IMR-90 (cell line): ENCODE results near the gene ZFX. TPM values are rescaled to one million over a fixed set of nuclear protein-coding genes. Genes with fewer than 3 reads are reported as not detected.

Experiments
- ATAC-seq: fragments of 200-7000 bp; cut with Tn5 transposase; 2 replicates; pipeline ENCODE4 v1.9.1; 2020; ENCODE audit warnings: low read depth, mild to moderate bottlenecking, moderate library complexity
- BruUV-seq: library from RNA; stranded (reverse); fragments of 400-500 nt; replicated peaks from 2 replicates; lab custom pipeline; 2021; lab: Mats Ljungman, UMichigan
- CTCF ChIA-PET: fragments of 300-600 bp; formaldehyde crosslinking; extraction: SDS; loops from one replicate; lab custom pipeline; 2021; ENCODE audit warnings: antibody characterized with exemption; lab: Yijun Ruan, JAX
- POLR2A ChIA-PET: fragments of 300-600 bp; sonication (Branson Sonifier 250); formaldehyde crosslinking; loops from one replicate; lab custom pipeline; 2022; ENCODE audit warnings: antibody characterized with exemption; ENCODE audit not compliant: unreplicated experiment; lab: Charles Lee
- DNase-seq: peaks from one replicate; pipeline ENCODE4 v3.0.0; 2013
- H2AFZ ChIP-seq: replicated peaks from 2 replicates; pipeline ENCODE3; 2013; ENCODE audit warnings: low read length, mild to moderate bottlenecking; ENCODE audit not compliant: poor library complexity
- H2AK5ac ChIP-seq: 2 replicates; pipeline ENCODE4 v1.6.1; 2013; ENCODE audit warnings: low read depth, low read length, inconsistent platforms
- H2AK9ac ChIP-seq: replicated peaks from 2 replicates; pipeline ENCODE3; 2013; ENCODE audit warnings: mild to moderate bottlenecking, low read depth, low read length, moderate library complexity; ENCODE audit not compliant: poor library complexity
- H2BK120ac ChIP-seq: 2 replicates; pipeline ENCODE4 v1.6.1; 2013; ENCODE audit warnings: low read depth, low read length, inconsistent platforms
- H2BK15ac ChIP-seq: 3 replicates; pipeline ENCODE4 v1.6.1; 2013; ENCODE audit warnings: low read depth, low read length, inconsistent platforms
- H2BK20ac ChIP-seq: 2 replicates; pipeline ENCODE4 v1.6.1; 2013; ENCODE audit warnings: low read depth, mild to moderate bottlenecking, inconsistent platforms, low read length, moderate library complexity
- H2BK5ac ChIP-seq: 2 replicates; pipeline ENCODE4 v1.6.1; 2013; ENCODE audit warnings: mild to moderate bottlenecking, low read depth, low read length, inconsistent platforms; ENCODE audit not compliant: poor library complexity, severe bottlenecking
- H3K14ac ChIP-seq: replicated peaks from 2 replicates; pipeline ENCODE4 v1.6.1; 2013; ENCODE audit warnings: low read depth, low read length, inconsistent platforms
- H3K18ac ChIP-seq: 2 replicates; pipeline ENCODE4 v1.6.1; 2013; ENCODE audit warnings: low read depth, low read length, control low read depth
- H3K23ac ChIP-seq: 2 replicates; pipeline ENCODE4 v1.6.1; 2013; ENCODE audit warnings: low read depth, low read length, inconsistent platforms
- H3K27ac ChIP-seq: 2 replicates; pipeline ENCODE4 v1.5.1; 2013; ENCODE audit warnings: mild to moderate bottlenecking, control low read depth, low read length; ENCODE audit not compliant: insufficient read depth
- H3K27me3 ChIP-seq: 2 replicates; pipeline ENCODE4 v1.6.1; 2013; ENCODE audit warnings: low read length; ENCODE audit not compliant: control insufficient read depth, insufficient read depth
- H3K36me3 ChIP-seq: 2 replicates; pipeline ENCODE4 v1.6.1; 2013; ENCODE audit warnings: low read length, mixed read lengths; ENCODE audit not compliant: control insufficient read depth, insufficient read depth
- H3K4ac ChIP-seq: 2 replicates; pipeline ENCODE4 v1.6.1; 2013; ENCODE audit warnings: low read depth, low read length, inconsistent platforms
- H3K4me1 ChIP-seq: 2 replicates; pipeline ENCODE4 v1.6.1; 2013; ENCODE audit warnings: low read length, mixed read lengths; ENCODE audit not compliant: control insufficient read depth, insufficient read depth
- H3K4me2 ChIP-seq: 2 replicates; pipeline ENCODE4 v1.6.1; 2013; ENCODE audit warnings: low read depth, mild to moderate bottlenecking, control low read depth, low read length, moderate library complexity
- H3K4me3 ChIP-seq: 2 replicates; pipeline ENCODE4 v1.5.1; 2013; ENCODE audit warnings: low read depth, mild to moderate bottlenecking, control low read depth, low read length, moderate library complexity; ENCODE audit not compliant: insufficient read depth
- H3K56ac ChIP-seq: 2 replicates; pipeline ENCODE4 v1.6.1; 2013; ENCODE audit warnings: low read length, inconsistent platforms; ENCODE audit not compliant: insufficient read depth; ENCODE audit errors: extremely low read depth
- H3K79me1 ChIP-seq, 2 experiments: 2 replicates each; pipeline ENCODE4 v1.6.1; 2013; ENCODE audit warnings: low read length in 2 of 2, inconsistent platforms in 1 of 2, low read depth in 1 of 2
- H3K9ac ChIP-seq: 2 replicates; pipeline ENCODE4 v1.6.1; 2013; ENCODE audit warnings: low read depth, low read length, control low read depth
- H3K9me1 ChIP-seq: 2 replicates; pipeline ENCODE4 v1.6.1; 2013; ENCODE audit warnings: low read length, inconsistent platforms; ENCODE audit not compliant: insufficient read depth
- H3K9me3 ChIP-seq: 2 replicates; pipeline ENCODE4 v1.6.1; 2013; ENCODE audit warnings: low read length; ENCODE audit not compliant: control insufficient read depth, insufficient read depth
- H4K20me1 ChIP-seq: 2 replicates; pipeline ENCODE4 v1.6.1; 2013; ENCODE audit warnings: low read length, inconsistent platforms; ENCODE audit not compliant: insufficient read depth
- H4K5ac ChIP-seq: 2 replicates; pipeline ENCODE4 v1.6.1; 2013; ENCODE audit warnings: mild to moderate bottlenecking, low read depth, low read length, control low read depth
- H4K8ac ChIP-seq, 2 experiments: 2 replicates each; pipeline ENCODE4 v1.6.1; 2013; ENCODE audit warnings: low read depth in 2 of 2, low read length in 2 of 2, control low read depth in 1 of 2, inconsistent platforms in 1 of 2
- H4K91ac ChIP-seq: 2 replicates; pipeline ENCODE4 v1.6.1; 2013; ENCODE audit warnings: low read depth, low read length, inconsistent platforms; ENCODE audit not compliant: insufficient read depth
- BHLHE40 ChIP-seq: fragments of 150-350 bp; IDR thresholded peaks from 2 replicates; pipeline ENCODE4 v1.6.1; 2016; ENCODE audit warnings: mild to moderate bottlenecking, low read depth, low read length
- CEBPB ChIP-seq: IDR thresholded peaks from 2 replicates; pipeline ENCODE4 v1.6.1; 2012; ENCODE audit warnings: low read depth, low read length, improper control_type of control experiment
- CHD1 ChIP-seq: IDR thresholded peaks from 2 replicates; pipeline ENCODE4 v1.6.1; 2012; ENCODE audit warnings: low read depth, low read length, improper control_type of control experiment
- CTCF ChIP-seq: conservative IDR thresholded peaks from 2 replicates; pipeline ENCODE4 v1.5.1; 2012; ENCODE audit warnings: mild to moderate bottlenecking, low read depth, low read length, improper control_type of control experiment
- ELK1 ChIP-seq: fragments of 150-350 bp; IDR thresholded peaks from 2 replicates; pipeline ENCODE4 v1.6.1; 2016; ENCODE audit warnings: low read depth, mild to moderate bottlenecking, low read length, moderate library complexity, borderline replicate concordance
- FOS ChIP-seq: fragments of 150-350 bp; IDR thresholded peaks from 2 replicates; pipeline ENCODE4 v1.6.1; 2016; ENCODE audit warnings: low read depth, low read length
- MAFK ChIP-seq: IDR thresholded peaks from 2 replicates; pipeline ENCODE4 v1.6.1; 2012; ENCODE audit warnings: low read depth, low read length, improper control_type of control experiment
- MAZ ChIP-seq: IDR thresholded peaks from 2 replicates; pipeline ENCODE4 v1.6.1; 2012; ENCODE audit warnings: low read depth, mild to moderate bottlenecking, low read length, improper control_type of control experiment, moderate library complexity, borderline replicate concordance
- MXI1 ChIP-seq: IDR thresholded peaks from 2 replicates; pipeline ENCODE4 v1.6.1; 2012; ENCODE audit warnings: low read depth, mild to moderate bottlenecking, low read length, moderate library complexity, borderline replicate concordance
- NFE2L2 ChIP-seq: fragments of 150-350 bp; IDR thresholded peaks from 2 replicates; pipeline ENCODE4 v1.6.1; 2016; ENCODE audit warnings: low read depth, mild to moderate bottlenecking, low read length
- POLR2A ChIP-seq: IDR thresholded peaks from 2 replicates; pipeline ENCODE4 v1.6.1; 2012; ENCODE audit warnings: mild to moderate bottlenecking, low read depth, low read length
- RAD21 ChIP-seq: IDR thresholded peaks from 2 replicates; pipeline ENCODE4 v1.6.1; 2012; ENCODE audit warnings: low read length, improper control_type of control experiment
- RCOR1 ChIP-seq: IDR thresholded peaks from 2 replicates; pipeline ENCODE4 v1.6.1; 2012; ENCODE audit warnings: mild to moderate bottlenecking, low read length, improper control_type of control experiment; ENCODE audit not compliant: insufficient replicate concordance
- RFX5 ChIP-seq: IDR thresholded peaks from 2 replicates; pipeline ENCODE4 v1.8.0; 2012; ENCODE audit warnings: low read depth, mild to moderate bottlenecking, low read length, moderate library complexity
- SMC3 ChIP-seq: fragments of 150-350 bp; IDR thresholded peaks from 2 replicates; pipeline ENCODE4 v1.6.1; 2016; ENCODE audit warnings: low read depth, mild to moderate bottlenecking, antibody characterized with exemption, low read length, moderate library complexity
- USF2 ChIP-seq: fragments of 150-350 bp; IDR thresholded peaks from 2 replicates; pipeline ENCODE4 v1.6.1; 2017; ENCODE audit warnings: mild to moderate bottlenecking, antibody characterized with exemption, low read length, low read depth
- WGBS, 2 experiments: methylation state at CpG; one replicate each; pipeline versions ENCODE4 v1.1.5 to v1.1.7; 2013; ENCODE audit warnings: missing lambda C conversion rate in 2 of 2; ENCODE audit not compliant: insufficient read length in 1 of 2; ENCODE audit errors: extremely low coverage in 2 of 2; 5-methylcytosine and 5-hydroxymethylcytosine counted together
- dilution Hi-C: fragments of 300-500 bp; cut with HindIII; formaldehyde crosslinking; loops from one replicate; pipeline ENCODE4 v1.14.3; 2018; ENCODE audit warnings: low sequenced_read_pairs; ENCODE audit not compliant: unreplicated experiment
- in situ Hi-C: fragments of 300-500 bp; cut with MboI; formaldehyde crosslinking; loops from 3 replicates; pipeline ENCODE4 v1.14.3; 2019; ENCODE audit warnings: low sequenced_read_pairs, inconsistent platforms, mixed read lengths
- intact Hi-C: fragments of 100-400 bp; cut with micrococcal nuclease; formaldehyde crosslinking; loops from 2 replicates; pipeline ENCODE4 v1.10.0; 2022
- polyA plus RNA-seq, 3 experiments: library from polyadenylated mRNA; depleted of rRNA; stranded (reverse); fragments of >200 nt; gene quantifications; 2 replicates each; pipeline ENCODE4 v1.2.3, GENCODE V29; 2012; ENCODE audit warnings: low replicate concordance in 1 of 3
- total RNA-seq: library from RNA; depleted of rRNA; stranded (reverse); fragments of >200 nt; gene quantifications from 2 replicates; pipeline ENCODE4 v1.2.3, GENCODE V29; 2012

ZFX gene
- total and polyA plus RNA-seq, 2 of the 4 experiments (the other 2 are of a cell fraction), result 16.0 to 99.3 TPM

GRCh38 chrX:24229976-24230375 is 80.4 kb downstream of the ZFX start:
- DNase-seq, result no peak
- dilution Hi-C loops, result no loop called here
- Histone ChIP-seq H2BK5ac (no peak overlapping the region), H3K4me3 (no peak overlapping the region), H3K18ac (no peak overlapping the region), H3K9me1 (peaks cover 3% of the 10 kb centered on the region), H2BK120ac (no peak overlapping the region), H4K91ac (no peak overlapping the region), H2AFZ (no peak overlapping the region), H2AK5ac (no peak overlapping the region), H4K8ac (no peak overlapping the region), H4K20me1 (no peaks in the 10 kb centered on the region), H3K9me3 (no peaks in the 10 kb centered on the region), H2BK15ac (no peak overlapping the region), H3K56ac (no peak overlapping the region), H3K23ac (no peak overlapping the region), H3K27me3 (peaks cover 2% of the 10 kb centered on the region; the same call in 1 of the 2 replicates), H3K79me1 (no peaks in the 10 kb centered on the region), H2AK9ac (no peak overlapping the region), H2BK20ac (no peak overlapping the region), H3K4me2 (no peak overlapping the region), H3K4me1 (peaks cover 2% of the 10 kb centered on the region; the same call in 1 of the 2 replicates), H3K36me3 (no peaks in the 10 kb centered on the region), H3K27ac (no peak overlapping the region), H3K9ac (no peak overlapping the region), H3K14ac (no peak overlapping the region; the same call in 1 of the 2 replicates), H4K5ac (no peak overlapping the region), H3K4ac (no peak overlapping the region; the same call in 1 of the 2 replicates)
- ATAC-seq, result no peak
- POLR2A ChIA-PET, result no interaction called here
- intact Hi-C loops, result loop anchor here (1.0 to 10.0 kb wide), 2 partner anchors 12 to 255 kb away; no protein-coding TSS in a partner anchor
- WGBS, 2 experiments, result no CpG with 5 or more reads among the region's 3 CpGs
- TF ChIP-seq SMC3, result no peak
- TF ChIP-seq CTCF, result no peak
- TF ChIP-seq RFX5, result no peak
- no peak for TF ChIP-seq MXI1
- no peak for TF ChIP-seq CHD1
- TF ChIP-seq MAFK, result no peak
- no peak for TF ChIP-seq POLR2A
- no peak for TF ChIP-seq CEBPB
- no peak for TF ChIP-seq MAZ
- TF ChIP-seq RAD21, result no peak
- TF ChIP-seq FOS, result no peak
- TF ChIP-seq ELK1, result no peak
- no peak for TF ChIP-seq USF2
- no peak for TF ChIP-seq NFE2L2
- TF ChIP-seq RCOR1, result no peak
- no peak for TF ChIP-seq BHLHE40
- CTCF ChIA-PET, result interaction anchor here (0.6 kb wide), 1 partner anchor 50 kb away, joined by 3 read pairs; no protein-coding TSS in a partner anchor
- in situ Hi-C loops, result loop anchor here (10.0 kb wide), 1 partner anchor 155 kb away; no protein-coding TSS in a partner anchor
- no TSS peak for BruUV-seq
